Liver (tissue), 9 donors: ENCODE data around the gene CELF4. TPM values are rescaled to one million over a fixed set of nuclear protein-coding genes. Genes with fewer than 3 reads are reported as not detected.

Experiments
- DNase-seq: peaks from one replicate; pipeline ENCODE4 v3.0.0-alpha.2; 2017; ENCODE audit warnings: low spot score
- H3K27ac ChIP-seq, 2 donors: one replicate each; pipeline ENCODE4 v1.7.0; 2013; ENCODE audit warnings: inconsistent platforms in 2 of 2, low read length in 2 of 2, control low read depth in 1 of 2, low read depth in 1 of 2, mild to moderate bottlenecking in 1 of 2
- H3K27me3 ChIP-seq, 4 donors: one replicate each; pipeline versions ENCODE4 v1.6.1 to v1.7.0; 2013; ENCODE audit warnings: low read length in 3 of 4, inconsistent platforms in 1 of 4, mild to moderate bottlenecking in 1 of 4, moderate library complexity in 1 of 4; ENCODE audit not compliant: control insufficient read depth in 4 of 4, insufficient read depth in 4 of 4
- H3K36me3 ChIP-seq, 4 donors: one replicate each; pipeline versions ENCODE4 v1.6.1 to v1.7.0; 2013; ENCODE audit warnings: low read length in 3 of 4, mild to moderate bottlenecking in 3 of 4, low read depth in 1 of 4, moderate library complexity in 1 of 4; ENCODE audit not compliant: control insufficient read depth in 4 of 4, insufficient read depth in 3 of 4
- H3K4me1 ChIP-seq, 4 donors: one replicate each; pipeline versions ENCODE4 v1.6.1 to v1.7.0; 2013; ENCODE audit warnings: low read length in 3 of 4, mild to moderate bottlenecking in 3 of 4, moderate library complexity in 1 of 4; ENCODE audit not compliant: control insufficient read depth in 4 of 4, insufficient read depth in 4 of 4
- H3K4me3 ChIP-seq, 3 donors: one replicate each; pipeline versions ENCODE4 v1.6.1 to v1.7.0; 2013; ENCODE audit warnings: low read length in 3 of 3, control low read depth in 1 of 3, low read depth in 1 of 3, mild to moderate bottlenecking in 1 of 3
- H3K9ac ChIP-seq, 2 donors: one replicate each; pipeline ENCODE4 v1.7.0; 2013; ENCODE audit warnings: low read length in 2 of 2, mild to moderate bottlenecking in 2 of 2, moderate library complexity in 2 of 2, control low read depth in 1 of 2, low read depth in 1 of 2
- H3K9me3 ChIP-seq, 4 donors: one replicate each; pipeline versions ENCODE4 v1.6.1 to v1.7.0; 2013; ENCODE audit warnings: low read length in 3 of 4; ENCODE audit not compliant: control insufficient read depth in 4 of 4
- EGR1 ChIP-seq, 2 donors: IDR thresholded peaks; 2 replicates each; pipeline ENCODE4 v1.6.1; 2016 to 2018; ENCODE audit warnings: antibody characterized with exemption in 2 of 2, low read depth in 2 of 2
- FOXA1 ChIP-seq: IDR thresholded peaks from 2 replicates; pipeline ENCODE4 v1.6.1; 2016; ENCODE audit warnings: antibody characterized with exemption
- FOXA2 ChIP-seq: IDR thresholded peaks from 2 replicates; pipeline ENCODE4 v1.6.1; 2016; ENCODE audit warnings: antibody characterized with exemption
- GABPA ChIP-seq, 2 donors: IDR thresholded peaks in 1 of 2; conservative IDR thresholded peaks in 1 of 2; 2 replicates each; pipeline ENCODE4 v1.6.1; 2016; ENCODE audit warnings: antibody characterized with exemption in 2 of 2, mild to moderate bottlenecking in 1 of 2, moderate library complexity in 1 of 2
- HNF4A ChIP-seq, 2 donors: conservative IDR thresholded peaks; 2 replicates each; pipeline ENCODE4 v1.6.1; 2016; ENCODE audit warnings: antibody characterized with exemption in 2 of 2, mild to moderate bottlenecking in 2 of 2
- HNF4G ChIP-seq: IDR thresholded peaks from 2 replicates; pipeline ENCODE4 v1.6.1; 2016; ENCODE audit warnings: antibody characterized with exemption
- JUND ChIP-seq, 2 donors: IDR thresholded peaks; 2 replicates each; pipeline ENCODE4 v1.6.1; 2016; ENCODE audit warnings: antibody characterized with exemption in 2 of 2
- NR2F2 ChIP-seq: IDR thresholded peaks from 2 replicates; pipeline ENCODE4 v1.6.1; 2016; ENCODE audit warnings: antibody characterized with exemption
- RAD21 ChIP-seq, 2 donors: IDR thresholded peaks; 2 replicates each; pipeline ENCODE4 v1.6.1; 2016; ENCODE audit warnings: antibody characterized with exemption in 2 of 2, mild to moderate bottlenecking in 2 of 2
- RXRA ChIP-seq, 2 donors: IDR thresholded peaks; 2 replicates each; pipeline ENCODE4 v1.6.1; 2017 to 2018; ENCODE audit warnings: antibody characterized with exemption in 2 of 2, mild to moderate bottlenecking in 1 of 2
- SP1 ChIP-seq: IDR thresholded peaks from 2 replicates; pipeline ENCODE4 v1.6.1; 2018; ENCODE audit warnings: antibody characterized with exemption, mild to moderate bottlenecking
- TAF1 ChIP-seq: conservative IDR thresholded peaks from 2 replicates; pipeline ENCODE4 v1.6.1; 2016; ENCODE audit warnings: antibody characterized with exemption, mild to moderate bottlenecking
- YY1 ChIP-seq: IDR thresholded peaks from 2 replicates; pipeline ENCODE4 v1.6.1; 2016; ENCODE audit warnings: antibody characterized with exemption, mild to moderate bottlenecking
- WGBS: extraction: QIAGEN DNeasy Blood & Tissue Kit; methylation state at CpG from one replicate; pipeline ENCODE4 v1.1.7; 2013; 5-methylcytosine and 5-hydroxymethylcytosine counted together
- polyA plus RNA-seq, 2 donors: library from polyadenylated mRNA; stranded (reverse) in 1 of 2; unstranded in 1 of 2; fragments of 200-250 nt in 1 of 2; fragments of >200 nt in 1 of 2; fragmentation: Nextera tagmentation in 1 of 2; extraction: Ambion mirVana in 1 of 2; gene quantifications; one replicate each; pipeline versions ENCODE4 v1.2.1 to v1.2.3, GENCODE V29; 2013 to 2015
- total RNA-seq, 2 donors: library from RNA; depleted of rRNA; stranded (reverse); fragments of >200 nt; gene quantifications; one replicate each; pipeline ENCODE4 v1.2.3, GENCODE V29; 2014
- TF ChIP-seq, protein P1 (sequence below): fragments of 150-350 bp; IDR thresholded peaks from 2 replicates; pipeline ENCODE4 v1.5.1; 2017; ENCODE audit warnings: improper control_type of control experiment, low read depth, low read length; ENCODE audit not compliant: missing input control
- TF ChIP-seq, protein P2 (sequence below): IDR thresholded peaks from 2 replicates; pipeline ENCODE4 v1.6.1; 2016; ENCODE audit warnings: antibody characterized with exemption
- TF ChIP-seq, protein P3 (sequence below): IDR thresholded peaks from 2 replicates; pipeline ENCODE4 v1.6.1; 2016; ENCODE audit warnings: antibody characterized with exemption
- TF ChIP-seq, protein P4 (sequence below): IDR thresholded peaks from 2 replicates; pipeline ENCODE4 v1.6.1; 2016; ENCODE audit warnings: antibody characterized with exemption
- TF ChIP-seq, protein P5 (sequence below): IDR thresholded peaks from 2 replicates; pipeline ENCODE4 v1.6.1; 2016; ENCODE audit warnings: antibody characterized with exemption, mild to moderate bottlenecking
- donor health status: healthy.
- donor health status: healthy.
- donor health status: healthy.
- donor health status: healthy.
- donor health status: healthy.

Gene CELF4
- total and polyA plus RNA-seq, 4 donors, result 0.08 to 0.28 (median 0.21) TPM; not detected in 1

DNA sequence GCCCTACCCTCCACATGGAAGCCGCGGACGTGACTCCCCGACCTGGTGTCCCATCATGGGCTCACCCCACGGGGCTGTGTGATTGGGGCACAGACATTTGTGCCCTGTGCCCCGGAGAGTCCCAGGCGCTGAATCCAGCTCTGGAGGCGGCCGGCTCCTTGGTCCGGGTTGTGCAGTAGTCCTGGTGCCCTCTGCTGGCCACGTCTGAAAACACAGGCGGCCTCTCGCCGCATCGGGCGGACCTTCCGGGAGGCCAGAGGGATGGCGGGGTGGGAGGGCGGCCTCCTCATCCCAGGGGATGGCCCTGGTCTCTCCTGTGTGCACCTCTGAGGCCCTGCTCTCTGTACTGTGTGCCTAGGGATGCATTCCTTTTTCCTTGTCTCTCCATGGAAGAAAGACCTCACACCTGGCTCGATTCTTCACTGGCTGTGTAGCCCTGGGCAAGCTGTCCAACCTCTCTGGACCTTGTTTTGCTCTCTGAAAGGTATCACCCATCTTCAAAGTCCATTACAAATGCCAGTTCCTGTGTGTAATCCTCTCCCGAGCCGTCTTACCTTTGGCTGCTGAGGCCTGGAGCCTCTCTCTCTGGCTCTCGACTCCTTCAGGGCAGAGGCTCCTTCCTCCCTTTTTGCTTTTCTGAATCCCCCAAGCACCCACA lies 27.6 kb downstream of the CELF4 start:
- TF ChIP-seq, protein P1, sequence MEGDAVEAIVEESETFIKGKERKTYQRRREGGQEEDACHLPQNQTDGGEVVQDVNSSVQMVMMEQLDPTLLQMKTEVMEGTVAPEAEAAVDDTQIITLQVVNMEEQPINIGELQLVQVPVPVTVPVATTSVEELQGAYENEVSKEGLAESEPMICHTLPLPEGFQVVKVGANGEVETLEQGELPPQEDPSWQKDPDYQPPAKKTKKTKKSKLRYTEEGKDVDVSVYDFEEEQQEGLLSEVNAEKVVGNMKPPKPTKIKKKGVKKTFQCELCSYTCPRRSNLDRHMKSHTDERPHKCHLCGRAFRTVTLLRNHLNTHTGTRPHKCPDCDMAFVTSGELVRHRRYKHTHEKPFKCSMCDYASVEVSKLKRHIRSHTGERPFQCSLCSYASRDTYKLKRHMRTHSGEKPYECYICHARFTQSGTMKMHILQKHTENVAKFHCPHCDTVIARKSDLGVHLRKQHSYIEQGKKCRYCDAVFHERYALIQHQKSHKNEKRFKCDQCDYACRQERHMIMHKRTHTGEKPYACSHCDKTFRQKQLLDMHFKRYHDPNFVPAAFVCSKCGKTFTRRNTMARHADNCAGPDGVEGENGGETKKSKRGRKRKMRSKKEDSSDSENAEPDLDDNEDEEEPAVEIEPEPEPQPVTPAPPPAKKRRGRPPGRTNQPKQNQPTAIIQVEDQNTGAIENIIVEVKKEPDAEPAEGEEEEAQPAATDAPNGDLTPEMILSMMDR, result peak; percentile 88
- TF ChIP-seq FOXA1 (no peak), RAD21 (IDR thresholded peaks at IDR 0.05) (peak; percentile 81 to 89)
- H3K4me3 ChIP-seq, result no peak overlapping the region
- 11% methylated on average over 23 of the region's 23 CpGs for WGBS
- no peak overlapping the region for H3K27ac ChIP-seq
- no peak overlapping the region for H3K9ac ChIP-seq
- peaks cover 0 to 13% (median 5%) of the 10 kb centered on the region in 4 donors for H3K27me3 ChIP-seq
- H3K9me3 ChIP-seq, result no peaks in the 10 kb centered on the region
- H3K4me1 ChIP-seq, result no peaks in the 10 kb centered on the region
- DNase-seq, result peak; percentile 73
- no peaks in the 10 kb centered on the region for H3K36me3 ChIP-seq

DNA sequence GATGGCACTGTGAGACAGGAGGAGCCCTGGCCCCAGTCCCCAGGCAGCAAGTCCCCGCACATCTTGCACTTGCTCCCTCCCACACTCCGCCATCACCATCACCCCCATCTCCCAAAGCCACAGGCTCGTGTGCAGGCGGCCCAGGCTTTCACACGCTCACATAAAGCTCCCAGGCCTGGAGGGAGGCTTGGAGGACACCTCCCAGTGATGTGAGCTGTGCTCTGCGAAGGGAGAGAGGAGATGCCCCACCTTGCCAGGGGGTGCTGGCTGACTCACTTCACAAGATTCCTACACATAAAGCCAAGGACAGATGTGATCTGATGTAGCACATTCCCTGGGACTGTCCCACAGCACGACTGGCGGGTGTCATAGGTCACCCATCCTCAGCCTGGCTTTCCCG lies 28.9 kb downstream of the CELF4 start:
- no peaks in the 10 kb centered on the region for H3K9me3 ChIP-seq
- H3K27me3 ChIP-seq, result peaks cover 0 to 18% (median 7%) of the 10 kb centered on the region in 4 donors
- TF ChIP-seq RAD21 (IDR thresholded peaks at IDR 0.05) (no peak), HNF4G (no peak), TAF1 (no peak), NR2F2 (no peak), EGR1 (IDR thresholded peaks at IDR 0.05; ENCODE audit: low read depth in 2 of 2) (no peak), YY1 (no peak), HNF4A (conservative IDR thresholded peaks at IDR 0.05) (no peak), FOXA2 (no peak), SP1 (no peak), RXRA (IDR thresholded peaks at IDR 0.05) (no peak), FOXA1 (no peak), GABPA (IDR thresholded peaks at IDR 0.05 in 1 of 2, conservative IDR thresholded peaks at IDR 0.05 in 1 of 2) (no peak), JUND (IDR thresholded peaks at IDR 0.05) (no peak)
- TF ChIP-seq, protein P1, result no peak
- TF ChIP-seq, protein P2, sequence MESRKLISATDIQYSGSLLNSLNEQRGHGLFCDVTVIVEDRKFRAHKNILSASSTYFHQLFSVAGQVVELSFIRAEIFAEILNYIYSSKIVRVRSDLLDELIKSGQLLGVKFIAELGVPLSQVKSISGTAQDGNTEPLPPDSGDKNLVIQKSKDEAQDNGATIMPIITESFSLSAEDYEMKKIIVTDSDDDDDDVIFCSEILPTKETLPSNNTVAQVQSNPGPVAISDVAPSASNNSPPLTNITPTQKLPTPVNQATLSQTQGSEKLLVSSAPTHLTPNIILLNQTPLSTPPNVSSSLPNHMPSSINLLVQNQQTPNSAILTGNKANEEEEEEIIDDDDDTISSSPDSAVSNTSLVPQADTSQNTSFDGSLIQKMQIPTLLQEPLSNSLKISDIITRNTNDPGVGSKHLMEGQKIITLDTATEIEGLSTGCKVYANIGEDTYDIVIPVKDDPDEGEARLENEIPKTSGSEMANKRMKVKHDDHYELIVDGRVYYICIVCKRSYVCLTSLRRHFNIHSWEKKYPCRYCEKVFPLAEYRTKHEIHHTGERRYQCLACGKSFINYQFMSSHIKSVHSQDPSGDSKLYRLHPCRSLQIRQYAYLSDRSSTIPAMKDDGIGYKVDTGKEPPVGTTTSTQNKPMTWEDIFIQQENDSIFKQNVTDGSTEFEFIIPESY, result no peak
- TF ChIP-seq, protein P3, sequence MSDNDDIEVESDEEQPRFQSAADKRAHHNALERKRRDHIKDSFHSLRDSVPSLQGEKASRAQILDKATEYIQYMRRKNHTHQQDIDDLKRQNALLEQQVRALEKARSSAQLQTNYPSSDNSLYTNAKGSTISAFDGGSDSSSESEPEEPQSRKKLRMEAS, result no peak
- TF ChIP-seq, protein P4, sequence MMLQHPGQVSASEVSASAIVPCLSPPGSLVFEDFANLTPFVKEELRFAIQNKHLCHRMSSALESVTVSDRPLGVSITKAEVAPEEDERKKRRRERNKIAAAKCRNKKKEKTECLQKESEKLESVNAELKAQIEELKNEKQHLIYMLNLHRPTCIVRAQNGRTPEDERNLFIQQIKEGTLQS, result no peak
- TF ChIP-seq, protein P5, sequence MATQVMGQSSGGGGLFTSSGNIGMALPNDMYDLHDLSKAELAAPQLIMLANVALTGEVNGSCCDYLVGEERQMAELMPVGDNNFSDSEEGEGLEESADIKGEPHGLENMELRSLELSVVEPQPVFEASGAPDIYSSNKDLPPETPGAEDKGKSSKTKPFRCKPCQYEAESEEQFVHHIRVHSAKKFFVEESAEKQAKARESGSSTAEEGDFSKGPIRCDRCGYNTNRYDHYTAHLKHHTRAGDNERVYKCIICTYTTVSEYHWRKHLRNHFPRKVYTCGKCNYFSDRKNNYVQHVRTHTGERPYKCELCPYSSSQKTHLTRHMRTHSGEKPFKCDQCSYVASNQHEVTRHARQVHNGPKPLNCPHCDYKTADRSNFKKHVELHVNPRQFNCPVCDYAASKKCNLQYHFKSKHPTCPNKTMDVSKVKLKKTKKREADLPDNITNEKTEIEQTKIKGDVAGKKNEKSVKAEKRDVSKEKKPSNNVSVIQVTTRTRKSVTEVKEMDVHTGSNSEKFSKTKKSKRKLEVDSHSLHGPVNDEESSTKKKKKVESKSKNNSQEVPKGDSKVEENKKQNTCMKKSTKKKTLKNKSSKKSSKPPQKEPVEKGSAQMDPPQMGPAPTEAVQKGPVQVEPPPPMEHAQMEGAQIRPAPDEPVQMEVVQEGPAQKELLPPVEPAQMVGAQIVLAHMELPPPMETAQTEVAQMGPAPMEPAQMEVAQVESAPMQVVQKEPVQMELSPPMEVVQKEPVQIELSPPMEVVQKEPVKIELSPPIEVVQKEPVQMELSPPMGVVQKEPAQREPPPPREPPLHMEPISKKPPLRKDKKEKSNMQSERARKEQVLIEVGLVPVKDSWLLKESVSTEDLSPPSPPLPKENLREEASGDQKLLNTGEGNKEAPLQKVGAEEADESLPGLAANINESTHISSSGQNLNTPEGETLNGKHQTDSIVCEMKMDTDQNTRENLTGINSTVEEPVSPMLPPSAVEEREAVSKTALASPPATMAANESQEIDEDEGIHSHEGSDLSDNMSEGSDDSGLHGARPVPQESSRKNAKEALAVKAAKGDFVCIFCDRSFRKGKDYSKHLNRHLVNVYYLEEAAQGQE, result no peak
- DNase-seq, result no peak
- WGBS, result 59% methylated on average over 9 of the region's 9 CpGs
- no peak overlapping the region for H3K27ac ChIP-seq
- H3K4me1 ChIP-seq, result no peaks in the 10 kb centered on the region
- no peak overlapping the region for H3K4me3 ChIP-seq
- no peak overlapping the region for H3K9ac ChIP-seq
- no peaks in the 10 kb centered on the region for H3K36me3 ChIP-seq
